GM20431 (cell line): ENCODE results near the gene DSCAML1.

ENCODE experiments used
- in situ Hi-C: fragments of 300-500 bp; cut with MseI, MboI; formaldehyde crosslinking; loops from one replicate; pipeline ENCODE4 v1.15.0; 2020; ENCODE audit warnings: low sequenced_read_pairs; ENCODE audit not compliant: unreplicated experiment

Gene DSCAML1

DNA sequence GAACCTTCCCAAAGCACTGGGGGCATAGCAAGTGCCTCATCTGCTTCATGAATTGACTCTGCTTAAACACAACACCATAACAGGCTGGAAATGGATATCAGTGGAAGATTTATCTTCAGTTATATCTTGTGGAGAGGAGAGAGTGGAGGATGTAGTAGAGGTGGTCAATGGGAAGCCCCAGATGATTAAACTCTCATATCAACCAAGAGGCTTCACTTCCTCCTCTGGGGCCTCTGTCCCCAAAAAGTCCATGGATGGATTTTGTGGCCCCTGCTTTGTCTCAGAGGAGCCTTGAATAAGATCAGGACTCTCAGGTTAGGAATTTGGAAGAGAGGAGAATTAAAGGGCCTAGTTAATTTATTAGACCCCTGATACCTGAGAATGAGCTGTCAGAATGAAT lies 363.3 kb downstream of the DSCAML1 start:
- in situ Hi-C loops: no loop called here

DNA sequence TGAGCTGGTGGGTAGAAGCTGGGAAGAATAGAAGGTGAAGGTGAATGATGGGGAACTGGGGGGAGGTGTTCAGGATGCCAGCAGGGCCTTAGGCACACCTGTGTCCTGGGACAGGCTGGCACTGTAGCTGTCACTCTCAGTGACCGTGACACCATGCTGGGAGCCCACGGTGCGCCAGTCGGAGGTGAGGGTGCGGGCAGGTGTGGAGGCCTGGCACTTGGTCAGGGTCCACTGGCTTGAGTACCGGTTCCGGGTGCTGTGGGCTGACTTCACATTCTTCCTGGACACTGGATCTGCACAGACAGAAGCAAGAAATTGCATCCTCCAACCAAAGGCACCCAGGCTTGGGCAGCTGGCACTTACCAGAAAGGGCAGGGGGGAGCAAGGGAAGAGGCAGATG lies 365.6 kb downstream of the DSCAML1 start:
- in situ Hi-C loops: no loop called here

DNA sequence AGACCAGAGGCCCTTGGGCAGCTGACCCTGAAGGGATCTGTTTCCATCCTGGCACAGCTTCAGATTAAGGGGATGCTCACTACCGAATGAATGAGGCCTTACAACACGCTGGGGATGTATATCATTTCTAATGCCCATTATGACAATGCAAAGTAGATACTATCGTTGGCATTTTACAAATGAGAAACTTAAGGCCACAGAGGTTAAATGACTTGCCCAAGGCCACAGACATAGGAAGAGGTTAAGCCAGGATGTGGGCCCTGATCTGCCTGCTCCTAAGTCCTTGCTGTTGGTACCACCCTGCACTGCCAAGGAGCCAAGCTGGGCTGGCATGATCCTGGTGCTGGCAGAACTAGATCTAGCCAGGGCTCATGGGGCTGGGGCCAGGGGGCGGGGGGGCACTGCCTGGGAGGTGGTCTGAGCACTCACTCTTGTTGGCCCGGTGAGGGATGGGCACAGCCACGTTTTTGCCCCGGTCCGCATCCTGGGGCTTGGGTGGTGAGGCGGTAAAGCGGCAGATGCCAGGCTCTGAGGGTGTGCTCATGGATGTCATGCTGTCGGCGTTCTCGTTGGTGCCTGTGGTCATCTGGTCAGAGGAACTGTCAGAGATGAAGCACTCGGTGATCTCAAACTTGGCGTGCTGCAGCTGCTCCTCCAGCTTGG lies 366.6 kb downstream of the DSCAML1 start:
- in situ Hi-C loops: no loop called here

DNA sequence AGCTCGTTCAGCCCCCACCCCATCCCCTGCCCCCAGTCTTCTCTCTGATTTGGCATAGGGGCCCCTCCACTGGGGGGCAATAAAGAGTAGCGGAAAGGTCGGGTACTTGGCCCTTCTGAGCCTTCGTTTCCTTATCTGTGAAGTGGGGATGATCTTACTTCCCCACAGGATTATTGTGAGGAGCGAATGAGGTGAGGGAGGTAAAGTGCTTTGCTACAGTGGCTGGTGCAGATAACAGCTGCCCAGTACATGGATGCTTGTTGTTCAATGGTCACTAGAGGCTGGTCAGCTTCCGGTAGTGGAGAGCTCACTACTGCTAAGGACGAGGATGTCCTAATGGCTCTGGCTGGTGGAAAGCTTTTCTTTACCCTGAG lies 368.2 kb downstream of the DSCAML1 start:
- in situ Hi-C loops: no loop called here

DNA sequence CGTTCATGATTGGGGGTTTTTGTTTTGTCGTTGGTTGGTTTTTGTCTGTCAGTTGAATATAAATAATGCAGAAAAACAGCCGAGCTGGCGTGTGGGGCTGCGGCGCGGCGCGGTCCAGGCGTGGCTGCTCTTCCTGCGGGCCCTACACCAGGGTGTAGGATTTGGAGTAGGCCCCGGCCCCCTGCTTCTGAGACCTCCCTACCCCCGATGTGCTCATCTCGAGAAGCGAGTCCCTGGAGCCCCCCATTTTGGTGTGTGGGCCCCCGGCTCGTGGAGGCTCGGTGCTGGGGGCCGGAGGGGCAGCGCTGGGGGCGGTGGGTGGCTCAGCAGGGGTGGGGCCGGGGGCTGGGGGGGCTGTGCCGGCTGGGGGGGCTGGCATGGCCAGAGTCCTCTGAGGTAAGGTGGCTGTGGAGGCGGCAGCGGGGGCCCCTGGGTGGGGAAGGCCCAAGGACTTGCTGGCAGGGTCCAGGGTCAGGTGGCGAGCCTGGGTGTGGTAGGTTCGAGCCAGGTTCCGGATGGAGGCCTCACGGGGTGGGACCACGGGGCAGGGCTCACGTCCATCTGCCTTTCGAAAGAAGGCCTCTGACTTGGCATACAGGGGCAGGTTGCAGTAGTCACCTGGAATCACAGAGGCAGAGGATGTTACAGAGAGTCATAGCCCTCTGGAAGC lies 368.7 kb downstream of the DSCAML1 start:
- in situ Hi-C loops: no loop called here

DNA sequence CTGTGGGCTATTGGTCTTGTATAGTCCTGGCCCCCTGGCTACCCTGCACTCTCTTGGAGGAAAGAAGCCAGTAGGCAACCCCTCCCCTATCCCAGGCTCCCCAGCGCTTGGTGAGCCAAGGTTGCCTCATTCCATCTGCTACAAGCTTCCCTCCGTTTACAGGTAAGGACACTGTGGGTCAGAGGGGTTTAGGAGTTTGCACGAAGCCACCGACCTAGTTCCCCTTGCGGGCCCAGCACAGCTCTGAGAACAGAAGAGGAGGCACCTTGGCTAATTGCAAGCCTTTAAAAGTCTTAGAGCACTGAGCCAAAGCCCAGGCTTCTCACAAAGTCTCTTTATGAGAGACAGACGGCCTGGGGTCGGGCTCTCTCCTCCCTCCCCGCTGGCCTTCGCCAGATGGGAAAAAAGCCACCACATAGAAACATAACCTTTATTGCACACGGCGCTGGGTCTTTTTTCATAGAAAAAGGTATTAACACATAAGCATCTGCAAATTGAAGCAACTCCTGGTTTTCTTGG lies 369.6 kb downstream of the DSCAML1 start:
- in situ Hi-C loops: no loop called here

DNA sequence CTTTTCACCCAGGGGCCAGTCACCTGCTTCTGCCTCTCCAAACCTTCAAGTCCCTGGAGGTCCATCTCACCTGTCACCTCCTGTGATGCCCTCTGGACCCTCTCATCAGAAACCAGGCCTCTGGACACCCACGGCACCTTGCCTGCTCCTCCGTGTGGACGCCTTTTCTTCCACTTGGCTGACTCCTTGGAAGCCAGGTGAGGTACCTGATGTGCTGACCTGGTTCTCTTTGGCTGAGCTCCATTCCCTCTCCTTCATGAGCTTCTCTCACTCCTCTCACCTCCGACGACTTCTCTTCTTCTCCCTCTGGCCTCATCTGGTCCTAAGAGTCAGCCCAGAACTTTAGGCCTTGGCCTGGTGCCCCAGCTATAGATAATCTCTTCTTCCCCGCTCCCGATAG lies 370.1 kb downstream of the DSCAML1 start:
- in situ Hi-C loops: no loop called here

DNA sequence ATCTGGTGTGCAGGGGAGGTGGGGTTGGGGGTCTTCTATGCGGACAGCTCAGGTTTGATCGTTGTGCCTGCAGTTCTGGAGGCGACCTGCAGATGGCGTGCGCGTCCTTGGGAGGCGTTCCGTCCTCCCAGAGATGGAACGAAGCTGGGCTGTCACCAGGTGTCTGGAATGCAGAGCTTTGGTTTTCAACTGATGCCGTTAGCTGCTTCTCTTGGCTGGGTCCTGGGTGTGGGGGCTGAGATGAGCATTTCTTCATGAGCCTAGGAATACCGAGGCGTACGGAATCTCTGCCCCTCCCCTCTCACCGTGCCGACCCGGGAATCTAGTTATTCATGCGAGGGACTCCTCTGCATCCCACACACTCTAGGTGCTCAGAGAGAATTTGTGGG lies 370.7 kb downstream of the DSCAML1 start:
- in situ Hi-C loops: no loop called here

DNA sequence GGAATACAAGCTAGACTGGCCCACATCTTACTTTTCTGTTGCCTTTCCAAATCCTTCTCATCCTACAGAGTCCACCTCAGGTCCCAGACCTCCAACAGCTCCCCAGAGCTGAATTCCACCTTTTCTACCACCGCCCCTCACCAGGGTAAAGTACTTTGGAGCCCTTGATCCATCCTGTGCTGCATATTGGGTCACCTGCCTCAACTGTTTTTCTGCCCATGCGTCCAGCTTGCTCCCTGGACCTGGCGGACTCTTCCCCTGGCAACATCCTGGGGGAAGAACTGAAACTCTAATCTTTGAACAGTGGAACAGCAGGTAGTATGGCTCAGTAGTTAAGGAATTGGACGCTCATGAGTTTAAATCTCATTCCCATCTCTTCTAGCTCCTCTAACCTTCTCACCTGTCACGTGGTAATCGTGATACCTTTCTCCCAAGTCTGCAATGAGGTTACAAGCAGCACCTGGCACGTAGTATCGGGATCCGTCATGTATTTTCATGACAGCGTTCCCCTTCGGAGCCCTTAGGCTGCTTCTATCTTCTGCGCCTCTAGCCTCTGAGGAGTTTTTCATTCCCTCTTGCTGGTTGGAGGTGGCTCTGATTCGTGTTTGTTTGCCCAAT lies 371.2 kb downstream of the DSCAML1 start:
- in situ Hi-C loops: no loop called here

DNA sequence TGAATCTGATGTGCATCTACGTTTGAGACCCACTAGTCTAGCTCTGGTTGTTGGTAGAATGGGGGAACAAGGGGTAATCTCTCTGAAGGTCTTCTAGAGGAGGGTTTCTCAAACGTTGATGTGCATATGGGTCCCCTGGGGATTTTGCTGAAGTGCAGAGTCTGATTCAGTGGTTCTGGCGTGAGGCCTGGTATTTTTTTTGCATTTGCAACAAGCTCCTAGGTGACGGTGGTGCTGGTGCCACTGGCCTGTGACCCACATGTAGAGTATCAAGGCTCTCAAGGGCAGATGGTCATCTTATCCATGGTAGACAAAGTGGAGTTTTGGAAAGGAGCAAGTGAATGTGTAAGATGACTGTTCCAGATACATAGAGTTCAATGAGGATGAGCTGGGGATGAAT lies 372.2 kb downstream of the DSCAML1 start:
- in situ Hi-C loops: no loop called here

DNA sequence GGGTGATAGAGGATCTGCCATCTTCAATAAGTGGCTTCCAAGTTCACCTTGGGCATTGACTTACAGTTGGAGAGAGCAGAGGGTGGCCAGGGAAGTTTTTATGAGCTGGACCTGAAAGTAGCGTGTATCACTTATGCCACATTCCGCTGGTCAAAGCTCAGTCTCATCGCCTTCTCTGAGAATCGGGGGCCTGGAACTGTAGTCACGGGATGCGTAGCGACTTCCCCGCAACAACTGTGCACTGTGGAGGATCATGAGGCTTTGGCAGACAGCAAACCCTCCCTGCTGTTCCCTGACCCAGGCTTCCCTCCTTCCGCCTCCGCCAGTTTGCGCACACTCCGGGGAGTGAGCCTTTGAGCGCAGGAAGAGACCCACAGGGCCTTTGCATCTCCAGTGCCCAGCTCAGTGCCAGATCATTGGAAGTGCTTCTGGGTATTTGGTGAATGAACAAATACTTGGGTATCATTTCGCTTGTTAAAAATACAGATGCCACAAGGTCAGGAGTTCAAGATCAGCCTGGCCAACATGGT lies 373.9 kb downstream of the DSCAML1 start:
- in situ Hi-C loops: no loop called here

DNA sequence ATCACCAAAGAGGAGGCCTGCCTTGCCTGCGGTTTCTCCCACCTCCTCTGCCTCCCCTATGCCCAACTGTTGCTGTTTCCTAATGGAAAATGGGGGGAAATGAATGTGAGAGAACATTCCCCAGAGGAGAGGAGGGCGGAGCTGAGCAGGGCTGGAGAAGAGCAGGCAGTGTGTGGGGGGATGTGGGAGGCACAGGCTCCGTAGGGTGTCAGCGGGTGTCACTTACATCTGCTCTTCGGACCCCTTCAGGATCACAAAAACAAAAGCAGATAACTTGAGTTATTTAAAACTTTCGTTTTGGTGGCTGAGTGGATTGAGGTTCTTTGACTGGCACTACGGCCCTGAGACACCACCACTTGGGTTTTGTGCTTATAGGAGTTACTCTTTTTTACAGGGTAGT lies 375.5 kb downstream of the DSCAML1 start:
- in situ Hi-C loops: no loop called here

DNA sequence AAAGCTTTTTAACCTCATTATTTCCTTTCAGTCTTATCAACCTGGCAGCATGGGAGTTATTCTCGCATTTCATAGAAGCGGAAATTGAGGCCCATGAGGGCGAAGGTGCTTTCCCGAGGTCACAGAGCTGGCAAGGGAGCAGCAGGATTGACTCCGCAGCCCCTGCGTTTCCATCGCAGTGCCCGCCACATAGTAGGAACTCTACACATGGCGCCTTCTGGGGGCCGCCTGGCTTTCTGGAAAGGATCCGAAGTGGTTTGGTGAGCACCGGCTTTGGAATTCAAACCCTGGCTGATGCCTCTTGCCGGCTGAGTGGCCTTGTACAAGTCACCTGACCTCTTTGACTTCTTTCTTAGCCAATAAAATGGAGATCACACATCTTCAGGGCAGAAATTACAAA lies 376.0 kb downstream of the DSCAML1 start:
- in situ Hi-C loops: no loop called here

DNA sequence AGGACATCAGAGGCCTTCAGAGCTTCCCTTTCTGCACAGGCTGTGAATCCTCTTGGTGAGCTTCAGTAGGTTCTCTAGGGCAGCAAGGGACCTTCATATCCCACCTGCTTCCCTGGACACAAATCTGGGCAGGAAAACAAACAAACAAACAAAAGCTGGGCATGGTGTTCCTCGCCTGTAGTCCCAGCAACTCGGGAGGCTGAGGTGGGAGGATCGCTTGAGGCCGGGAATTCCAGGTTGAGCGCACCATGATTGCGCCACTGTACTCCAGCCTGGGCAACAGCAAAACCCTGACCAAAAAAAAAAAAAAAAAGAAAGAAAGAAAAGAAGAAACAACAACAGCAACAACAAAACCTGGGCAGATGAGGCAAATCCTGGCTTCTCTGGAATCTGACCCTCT lies 376.4 kb downstream of the DSCAML1 start:
- in situ Hi-C loops: no loop called here

DNA sequence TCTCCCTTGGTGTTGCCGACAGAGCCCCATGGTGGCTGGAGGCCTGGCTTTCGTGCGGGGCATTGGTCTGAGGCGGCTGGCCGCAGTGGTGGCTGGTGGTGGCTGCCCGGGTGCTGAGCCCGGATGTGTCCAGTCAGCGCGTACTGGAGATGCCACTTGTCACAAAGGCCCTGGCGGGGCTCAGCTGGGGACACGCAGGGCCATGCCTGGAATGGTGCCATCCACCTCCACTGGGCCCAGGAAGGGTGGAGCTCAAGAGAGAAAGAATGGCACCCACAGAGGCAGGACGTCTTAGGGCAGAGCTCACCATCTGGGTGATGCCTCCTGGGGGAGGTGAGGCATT lies 376.9 kb downstream of the DSCAML1 start:
- in situ Hi-C loops: no loop called here

DNA sequence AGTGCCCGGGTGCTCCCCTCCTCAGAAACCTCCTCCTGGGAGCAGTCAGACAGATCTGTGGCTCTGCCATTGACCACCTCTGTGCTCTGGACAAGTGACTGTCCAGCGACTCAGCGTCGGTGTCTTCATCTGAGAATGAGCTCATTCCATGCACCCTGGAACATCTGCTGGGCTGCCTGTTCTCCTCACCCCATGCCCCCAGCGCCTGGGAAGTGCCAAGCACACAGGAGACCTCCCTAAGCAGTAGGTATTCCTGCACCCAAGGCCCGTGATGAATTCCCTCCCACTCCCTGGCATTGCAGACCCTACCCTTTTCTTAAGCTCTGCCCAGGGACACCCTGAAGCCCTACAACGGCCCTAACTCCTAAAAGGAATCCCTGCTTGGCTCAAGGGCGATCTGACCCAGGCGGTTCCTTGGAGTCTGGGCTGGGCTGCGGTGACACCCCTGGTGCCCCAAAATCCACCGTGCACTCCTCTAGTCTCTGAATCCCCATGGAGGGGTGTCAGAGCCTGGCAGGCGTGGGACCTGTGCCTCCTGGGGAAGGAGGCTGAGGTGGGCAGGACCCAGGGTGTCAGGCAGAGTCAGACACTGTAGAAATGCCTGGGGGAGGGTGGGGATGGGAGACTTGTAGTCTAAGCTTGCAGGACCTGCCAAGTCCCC lies 377.4 kb downstream of the DSCAML1 start:
- in situ Hi-C loops: no loop called here

DNA sequence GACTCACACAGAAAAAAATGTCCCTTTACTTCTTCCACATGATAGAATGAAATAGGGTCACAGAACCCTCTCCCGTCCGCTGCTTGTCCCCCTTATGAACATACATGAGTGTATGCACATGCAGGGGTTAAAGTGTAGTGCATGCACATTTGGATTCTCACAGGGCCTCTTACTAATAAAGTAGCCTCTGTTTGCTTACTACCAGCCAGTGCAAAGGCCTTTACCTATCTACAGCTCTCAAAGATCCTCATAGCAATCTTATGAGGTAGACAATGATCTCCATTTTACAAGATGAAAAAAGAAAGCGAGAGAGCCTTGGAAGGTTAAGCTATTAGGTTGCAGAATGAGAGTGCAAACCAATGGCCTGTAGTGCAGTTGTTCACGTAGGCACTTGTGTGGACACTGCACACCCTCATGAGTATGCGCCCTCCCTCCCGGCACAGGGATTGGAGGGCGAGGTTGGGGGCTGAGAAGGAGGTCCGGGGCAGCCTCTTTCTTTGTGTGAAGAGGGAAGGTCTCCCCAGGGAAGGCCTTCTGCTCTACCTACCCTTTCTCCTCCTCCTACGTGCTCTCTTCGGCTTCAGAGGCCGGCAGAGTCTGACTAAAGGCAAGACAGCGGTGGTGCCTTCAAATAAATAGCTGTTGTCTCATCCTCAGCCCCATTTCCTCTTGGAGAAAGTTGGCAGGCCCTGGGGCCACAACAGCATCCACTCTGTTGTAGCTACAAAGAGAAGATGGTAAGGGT lies 378.1 kb downstream of the DSCAML1 start:
- in situ Hi-C loops: no loop called here

DNA sequence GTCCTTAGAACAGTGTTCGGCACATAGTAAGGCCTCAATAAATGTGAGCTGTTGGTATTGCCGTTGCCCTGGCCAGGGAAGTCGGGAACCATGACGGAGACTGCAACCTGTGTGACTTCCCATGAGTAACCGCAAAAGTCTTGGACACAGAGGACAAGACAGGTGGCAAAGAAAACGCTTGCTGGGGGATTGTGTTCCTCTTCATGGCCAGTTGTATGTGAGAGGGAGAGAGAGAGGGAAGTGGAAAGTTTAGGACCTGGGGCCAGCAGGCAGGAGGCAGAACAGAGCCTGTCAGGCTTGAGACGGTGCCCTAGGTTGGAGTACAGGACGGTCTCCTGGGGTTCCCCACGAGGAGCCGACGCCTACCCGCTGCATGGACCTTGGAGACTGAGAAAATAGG lies 379.2 kb downstream of the DSCAML1 start:
- in situ Hi-C loops: no loop called here

DNA sequence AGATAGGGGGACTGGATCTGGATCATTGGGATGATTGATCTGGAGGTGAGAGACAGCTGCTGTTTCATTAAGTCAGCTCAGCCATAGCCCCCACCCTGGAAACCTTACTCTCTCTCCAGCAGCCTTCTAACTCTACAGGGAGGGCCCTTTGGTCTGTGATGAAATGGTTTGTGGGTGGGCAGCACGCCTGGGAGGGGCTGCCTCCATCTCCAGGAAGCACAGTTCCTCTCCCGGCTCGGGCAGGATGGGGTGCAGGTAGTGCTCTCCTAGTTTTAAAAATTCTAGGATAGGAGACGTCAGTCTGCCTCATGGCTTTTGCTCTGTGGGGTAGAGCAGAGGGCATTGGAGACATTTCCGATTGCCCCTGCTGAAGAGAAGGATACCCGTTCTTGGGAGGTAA lies 379.7 kb downstream of the DSCAML1 start:
- in situ Hi-C loops: no loop called here

DNA sequence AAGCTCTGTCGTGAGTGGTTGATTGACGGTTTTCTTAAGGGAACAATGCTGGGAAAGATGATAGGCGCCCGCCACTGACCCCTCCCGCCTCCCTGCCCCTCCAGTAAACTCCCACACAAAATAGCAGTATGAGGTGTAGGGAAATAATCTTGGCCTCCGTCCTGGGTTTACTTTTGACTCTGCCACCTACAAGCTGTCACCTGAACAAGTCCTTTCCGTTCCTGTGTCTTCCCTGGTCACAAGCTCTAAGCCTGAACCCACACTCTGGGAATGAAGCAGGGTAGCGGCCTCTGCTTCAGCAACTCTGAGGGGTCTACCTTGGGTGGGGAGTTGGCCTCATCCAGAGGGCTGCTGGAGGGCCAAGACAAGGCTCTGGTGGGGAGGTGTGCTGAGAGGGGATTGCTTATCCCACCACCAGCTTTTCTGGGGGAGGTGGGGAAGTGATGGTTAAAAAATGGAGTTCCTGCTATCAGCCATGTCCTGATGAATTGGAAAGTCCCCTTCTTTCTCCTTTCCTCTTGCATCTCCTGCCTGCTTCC lies 381.6 kb downstream of the DSCAML1 start:
- in situ Hi-C loops: no loop called here
